HUES64 (cell line): Measurements from ENCODE around the gene TMEM178B.

Experiments
- H3K27ac ChIP-seq: 2 replicates; pipeline ENCODE4 v1.7.0; 2013; ENCODE audit warnings: low read depth, low read length, inconsistent platforms
- H3K27me3 ChIP-seq: 2 replicates; pipeline ENCODE4 v1.6.1; 2013; ENCODE audit warnings: mild to moderate bottlenecking, low read length; ENCODE audit not compliant: insufficient read depth
- H3K36me3 ChIP-seq: 2 replicates; pipeline ENCODE4 v1.6.1; 2013; ENCODE audit warnings: mild to moderate bottlenecking, low read length; ENCODE audit not compliant: insufficient read depth
- H3K4me1 ChIP-seq: 2 replicates; pipeline ENCODE4 v1.6.1; 2013; ENCODE audit warnings: mild to moderate bottlenecking, low read length, moderate library complexity; ENCODE audit not compliant: insufficient read depth
- H3K4me3 ChIP-seq: 2 replicates; pipeline ENCODE4 v1.5.1; 2013; ENCODE audit warnings: mild to moderate bottlenecking, low read length, moderate library complexity
- H3K9ac ChIP-seq: 2 replicates; pipeline ENCODE4 v1.6.1; 2013; ENCODE audit warnings: mild to moderate bottlenecking, low read depth, low read length
- H3K9me3 ChIP-seq: 2 replicates; pipeline ENCODE4 v1.6.1; 2013; ENCODE audit warnings: low read depth, low read length; ENCODE audit not compliant: insufficient read depth
- WGBS: fragments of 150-250, 120-280 bp; methylation state at CpG from one replicate; pipeline ENCODE4 v1.1.7; 2013; ENCODE audit warnings: missing lambda C conversion rate; 5-methylcytosine and 5-hydroxymethylcytosine counted together

TMEM178B gene

GRCh38 chr7:141340991-141341390, 267.1 kb downstream of the TMEM178B start:
- no peaks in the 10 kb centered on the region for H3K36me3 ChIP-seq
- H3K4me1 ChIP-seq, result 0 out of 2 replicates have a peak, but pooled peaks cover 3% of the 10 kb centered on the region
- H3K4me3 ChIP-seq, result no peak overlapping the region
- H3K9ac ChIP-seq, result no peak overlapping the region
- 91% methylated on average over 2 of the region's 4 CpGs for WGBS
- no peaks in the 10 kb centered on the region for H3K27me3 ChIP-seq
- H3K27ac ChIP-seq, result no peak overlapping the region
- H3K9me3 ChIP-seq, result no peaks in the 10 kb centered on the region

DNA sequence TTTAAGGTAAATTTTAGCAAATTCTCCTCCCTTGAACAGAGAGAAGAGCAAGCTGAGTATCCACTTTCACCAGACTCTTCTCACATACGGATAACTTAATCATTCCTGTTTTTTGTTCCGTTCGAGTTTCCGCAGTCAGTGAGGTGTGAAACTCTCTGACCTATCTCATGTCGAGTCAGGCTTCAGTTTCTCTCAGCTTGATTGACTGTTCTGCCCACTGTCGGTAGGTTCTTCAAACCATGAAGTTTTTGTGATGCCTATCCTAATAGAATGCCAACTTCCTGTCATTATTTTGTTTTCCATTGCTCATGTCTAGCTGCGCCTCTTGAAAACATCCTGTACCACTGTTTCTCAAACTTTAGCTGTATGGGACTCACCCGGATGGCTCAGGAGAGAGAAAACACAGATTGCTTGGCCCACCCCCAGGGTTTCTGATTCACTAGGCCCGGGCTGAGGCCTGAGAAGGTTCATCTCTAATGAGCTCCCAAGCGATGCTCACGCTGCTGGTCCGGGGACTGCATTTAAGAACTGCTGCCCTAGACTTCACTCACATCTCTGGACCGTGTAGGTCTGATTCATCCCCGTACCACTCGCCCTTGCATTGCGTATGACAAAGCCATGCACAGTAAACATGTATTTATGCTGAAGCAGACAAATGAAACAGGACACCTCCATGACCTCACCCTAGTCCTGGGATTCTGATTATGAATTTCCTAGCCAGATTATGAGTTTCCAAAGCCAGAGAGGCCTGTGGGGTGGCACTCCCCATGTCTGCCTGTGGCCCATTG, 269.0 kb downstream of the TMEM178B start:
- Histone ChIP-seq H3K4me1 (no peaks in the 10 kb centered on the region), H3K27ac (no peak overlapping the region), H3K9ac (no peak overlapping the region), H3K36me3 (no peaks in the 10 kb centered on the region), H3K4me3 (no peak overlapping the region), H3K9me3 (no peaks in the 10 kb centered on the region), H3K27me3 (no peaks in the 10 kb centered on the region)
- 91% methylated on average over 16 of the region's 16 CpGs for WGBS

DNA sequence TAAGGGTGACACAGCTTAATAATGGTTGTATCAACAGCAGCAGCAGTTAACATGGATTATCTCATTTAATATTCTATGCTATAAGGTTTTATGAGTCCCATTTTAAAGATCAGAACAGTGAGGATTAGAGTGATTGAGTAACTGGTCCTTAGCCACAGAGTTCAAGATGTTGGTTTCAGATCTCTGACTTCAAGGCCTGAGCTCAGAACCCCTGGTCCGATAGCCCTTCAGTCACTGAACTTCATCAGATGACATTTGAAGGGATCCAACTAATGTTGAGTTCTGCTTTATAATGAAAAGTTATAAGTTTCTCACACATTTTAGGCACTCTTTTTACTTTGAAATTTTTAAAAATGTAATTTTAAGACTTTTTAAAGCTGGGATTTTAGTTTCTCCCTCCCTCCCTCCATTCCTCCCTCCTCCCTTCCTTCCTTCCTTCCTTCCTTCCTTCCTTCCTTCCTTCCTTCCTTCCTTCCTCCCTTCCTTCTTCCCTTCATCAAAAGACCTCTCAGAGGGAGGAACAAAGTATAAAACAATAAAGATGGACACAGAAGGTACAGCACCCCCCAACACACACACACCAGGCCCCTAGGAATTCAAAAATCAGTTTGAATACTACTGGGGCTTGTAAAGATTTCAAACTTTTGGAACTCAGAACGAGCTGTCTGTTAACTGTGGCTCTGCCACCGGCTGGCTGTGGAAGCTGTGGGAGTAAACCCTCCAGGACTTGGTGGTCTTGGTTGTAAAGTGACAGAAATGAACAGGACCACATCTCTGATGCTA, 270.5 kb downstream of the TMEM178B start:
- H3K27ac ChIP-seq, result no peak overlapping the region
- no peak overlapping the region for H3K4me3 ChIP-seq
- no peaks in the 10 kb centered on the region for H3K27me3 ChIP-seq
- H3K9me3 ChIP-seq, result no peaks in the 10 kb centered on the region
- no peak overlapping the region for H3K9ac ChIP-seq
- no peaks in the 10 kb centered on the region for H3K36me3 ChIP-seq
- no peaks in the 10 kb centered on the region for H3K4me1 ChIP-seq
- 94% methylated on average over 3 of the region's 3 CpGs for WGBS

DNA sequence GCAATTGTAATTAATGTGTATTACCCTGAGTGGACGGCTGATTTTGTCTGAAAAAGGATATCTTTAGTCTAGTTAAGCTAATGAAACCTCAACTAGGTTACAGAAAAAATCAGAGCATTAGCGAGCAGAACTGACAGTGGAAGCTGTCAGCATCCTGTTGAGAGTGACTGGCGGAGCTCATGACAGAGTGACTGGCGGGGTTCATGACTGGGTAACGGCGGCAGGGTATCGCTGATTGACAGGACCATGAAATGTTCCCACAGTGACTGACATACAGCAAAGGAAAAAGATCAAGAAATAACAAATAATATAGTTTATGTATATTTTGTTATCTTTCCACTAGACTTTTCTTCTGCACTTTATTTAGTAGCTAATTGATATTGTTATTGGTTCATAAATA, 274.9 kb downstream of the TMEM178B start:
- H3K9me3 ChIP-seq, result no peaks in the 10 kb centered on the region
- WGBS, result 86% methylated on average over 6 of the region's 7 CpGs
- H3K9ac ChIP-seq, result no peak overlapping the region
- no peaks in the 10 kb centered on the region for H3K4me1 ChIP-seq
- no peak overlapping the region for H3K27ac ChIP-seq
- no peak overlapping the region for H3K4me3 ChIP-seq
- H3K27me3 ChIP-seq, result no peaks in the 10 kb centered on the region
- H3K36me3 ChIP-seq, result no peaks in the 10 kb centered on the region

DNA sequence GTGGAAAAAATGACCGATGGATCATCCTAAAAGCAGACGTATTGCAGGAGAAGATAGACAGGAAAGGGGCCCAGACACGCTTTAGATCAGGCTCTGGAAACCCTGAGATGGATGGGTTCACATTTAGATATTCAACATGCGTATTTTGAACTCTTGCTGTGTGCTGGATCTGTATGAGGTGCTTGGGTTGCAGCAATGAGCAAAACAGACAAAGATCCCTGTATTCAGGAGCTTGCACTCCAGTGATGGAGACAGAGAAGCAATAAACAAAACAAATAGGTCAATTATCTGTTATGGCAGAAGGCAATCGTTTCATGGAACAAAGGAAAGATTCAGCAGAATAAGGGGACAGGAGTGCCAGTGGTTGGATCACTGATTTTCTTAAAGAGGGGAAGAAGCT, 275.5 kb downstream of the TMEM178B start:
- H3K36me3 ChIP-seq, result no peaks in the 10 kb centered on the region
- no peak overlapping the region for H3K9ac ChIP-seq
- H3K4me1 ChIP-seq, result 0 out of 2 replicates have a peak, but pooled peaks cover 1% of the 10 kb centered on the region
- no peak overlapping the region for H3K4me3 ChIP-seq
- WGBS, result 89% methylated on average over 5 of the region's 5 CpGs
- H3K27ac ChIP-seq, result no peak overlapping the region
- no peaks in the 10 kb centered on the region for H3K27me3 ChIP-seq
- H3K9me3 ChIP-seq, result no peaks in the 10 kb centered on the region

DNA sequence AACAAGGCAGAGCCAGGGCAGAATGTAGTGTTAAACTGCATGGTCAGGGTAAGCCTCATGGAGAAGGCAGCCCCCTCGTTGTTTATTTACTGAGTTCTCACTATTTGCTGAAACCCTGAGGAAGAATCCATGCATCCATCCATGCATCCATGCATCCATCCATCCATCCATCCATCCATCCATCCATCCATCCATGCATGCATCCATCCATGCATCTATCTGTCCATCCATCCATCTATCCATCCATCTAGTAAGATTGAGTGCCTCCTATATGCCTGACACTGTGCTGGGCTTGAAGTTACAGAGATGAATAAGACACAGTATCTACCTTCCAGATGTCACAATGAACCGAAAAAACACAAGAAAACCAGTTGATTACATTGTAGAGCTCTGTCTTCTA, 275.9 kb downstream of the TMEM178B start:
- 0 out of 2 replicates have a peak, but pooled peaks cover 6% of the 10 kb centered on the region for H3K4me1 ChIP-seq
- no peaks in the 10 kb centered on the region for H3K27me3 ChIP-seq
- no peaks in the 10 kb centered on the region for H3K36me3 ChIP-seq
- no peaks in the 10 kb centered on the region for H3K9me3 ChIP-seq
- WGBS, result 90% methylated on average over 2 of the region's 2 CpGs
- H3K9ac ChIP-seq, result no peak overlapping the region
- H3K4me3 ChIP-seq, result no peak overlapping the region
- no peak overlapping the region for H3K27ac ChIP-seq

GRCh38 chr7:141351175-141351574, 277.3 kb downstream of the TMEM178B start:
- 92% methylated on average over 3 of the region's 3 CpGs for WGBS
- Histone ChIP-seq H3K4me1 (0 out of 2 replicates have a peak, but pooled peaks cover 11% of the 10 kb centered on the region), H3K27ac (no peak overlapping the region), H3K36me3 (no peaks in the 10 kb centered on the region), H3K27me3 (no peaks in the 10 kb centered on the region), H3K9ac (no peak overlapping the region), H3K4me3 (no peak overlapping the region), H3K9me3 (no peaks in the 10 kb centered on the region)

DNA sequence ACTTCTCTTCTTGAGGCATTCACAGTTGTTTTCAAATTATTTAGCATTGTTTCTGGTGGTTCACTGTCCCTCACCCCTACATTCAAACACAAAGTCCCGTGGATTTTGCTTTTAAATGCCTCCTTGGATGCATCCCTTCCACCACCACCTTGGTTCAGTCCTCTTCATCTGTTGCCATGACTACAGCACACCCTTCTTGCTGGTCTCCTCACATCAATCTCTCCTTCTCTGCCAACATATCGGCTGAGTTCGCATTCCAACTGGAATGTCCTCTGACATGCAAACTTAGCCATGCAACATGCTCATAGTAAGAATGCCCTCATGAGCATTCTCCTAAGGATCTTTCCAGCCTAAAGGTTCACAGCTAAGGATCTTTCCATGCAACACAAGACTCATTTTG, 279.1 kb downstream of the TMEM178B start:
- 93% methylated on average over 3 of the region's 3 CpGs for WGBS
- Histone ChIP-seq H3K27ac (no peak overlapping the region), H3K9me3 (no peaks in the 10 kb centered on the region), H3K4me3 (no peak overlapping the region), H3K4me1 (0 out of 2 replicates have a peak, but pooled peaks cover 11% of the 10 kb centered on the region), H3K27me3 (no peaks in the 10 kb centered on the region), H3K9ac (no peak overlapping the region), H3K36me3 (no peaks in the 10 kb centered on the region)

DNA sequence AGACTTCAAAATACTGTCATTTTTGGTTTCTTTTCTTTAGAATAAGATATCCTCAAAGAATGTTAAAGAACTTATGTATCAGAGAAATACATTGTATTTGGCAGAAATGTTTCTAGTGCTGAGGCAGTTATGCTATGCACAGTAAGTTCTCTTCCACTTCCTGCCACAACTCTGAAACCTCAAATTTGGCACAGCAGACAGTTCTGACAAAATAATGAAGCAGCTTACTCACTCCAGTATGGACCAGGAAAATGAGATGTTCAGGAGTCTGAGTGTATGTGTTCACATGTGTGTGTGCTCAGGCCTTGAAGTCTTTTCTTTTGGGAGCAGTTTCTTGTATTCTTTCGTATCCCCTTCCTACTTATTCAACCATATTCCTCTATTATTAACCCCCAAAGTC, 280.4 kb downstream of the TMEM178B start:
- Histone ChIP-seq H3K4me1 (peaks cover 15% of the 10 kb centered on the region; the same call in 1 of the 2 replicates), H3K36me3 (no peaks in the 10 kb centered on the region), H3K4me3 (no peak overlapping the region), H3K9me3 (no peaks in the 10 kb centered on the region), H3K9ac (no peak overlapping the region), H3K27ac (no peak overlapping the region), H3K27me3 (no peaks in the 10 kb centered on the region)
- 96% methylated on average over 1 of the region's 1 CpG for WGBS

- no peak overlapping the region for H3K9ac ChIP-seq
- peaks cover 15% of the 10 kb centered on the region; the same call in 1 of the 2 replicates for H3K4me1 ChIP-seq
- H3K27me3 ChIP-seq, result no peaks in the 10 kb centered on the region
- WGBS, result 76% methylated on average over 1 of the region's 1 CpG
- no peak overlapping the region for H3K27ac ChIP-seq
- no peaks in the 10 kb centered on the region for H3K9me3 ChIP-seq
- H3K36me3 ChIP-seq, result no peaks in the 10 kb centered on the region
- no peak overlapping the region for H3K4me3 ChIP-seq
Observed at GRCh38 chr7:141355032-141355431, 281.2 kb downstream of the TMEM178B start.

GRCh38 chr7:141356161-141356560, 282.3 kb downstream of the TMEM178B start:
- H3K27ac ChIP-seq, result no peak overlapping the region
- H3K9me3 ChIP-seq, result no peaks in the 10 kb centered on the region
- no peak overlapping the region for H3K4me3 ChIP-seq
- H3K36me3 ChIP-seq, result no peaks in the 10 kb centered on the region
- no peak overlapping the region for H3K9ac ChIP-seq
- peaks cover 15% of the 10 kb centered on the region; the same call in 1 of the 2 replicates for H3K4me1 ChIP-seq
- no peaks in the 10 kb centered on the region for H3K27me3 ChIP-seq
- 71% methylated on average over 2 of the region's 3 CpGs for WGBS
